ENCODE measurements around the gene NPEPL1.
"Not testable (repeated sequence)": the region's sequence is repeated elsewhere in the genome, so short reads cannot be mapped to it uniquely, and the experiment has no call there.

Gene NPEPL1

DNA sequence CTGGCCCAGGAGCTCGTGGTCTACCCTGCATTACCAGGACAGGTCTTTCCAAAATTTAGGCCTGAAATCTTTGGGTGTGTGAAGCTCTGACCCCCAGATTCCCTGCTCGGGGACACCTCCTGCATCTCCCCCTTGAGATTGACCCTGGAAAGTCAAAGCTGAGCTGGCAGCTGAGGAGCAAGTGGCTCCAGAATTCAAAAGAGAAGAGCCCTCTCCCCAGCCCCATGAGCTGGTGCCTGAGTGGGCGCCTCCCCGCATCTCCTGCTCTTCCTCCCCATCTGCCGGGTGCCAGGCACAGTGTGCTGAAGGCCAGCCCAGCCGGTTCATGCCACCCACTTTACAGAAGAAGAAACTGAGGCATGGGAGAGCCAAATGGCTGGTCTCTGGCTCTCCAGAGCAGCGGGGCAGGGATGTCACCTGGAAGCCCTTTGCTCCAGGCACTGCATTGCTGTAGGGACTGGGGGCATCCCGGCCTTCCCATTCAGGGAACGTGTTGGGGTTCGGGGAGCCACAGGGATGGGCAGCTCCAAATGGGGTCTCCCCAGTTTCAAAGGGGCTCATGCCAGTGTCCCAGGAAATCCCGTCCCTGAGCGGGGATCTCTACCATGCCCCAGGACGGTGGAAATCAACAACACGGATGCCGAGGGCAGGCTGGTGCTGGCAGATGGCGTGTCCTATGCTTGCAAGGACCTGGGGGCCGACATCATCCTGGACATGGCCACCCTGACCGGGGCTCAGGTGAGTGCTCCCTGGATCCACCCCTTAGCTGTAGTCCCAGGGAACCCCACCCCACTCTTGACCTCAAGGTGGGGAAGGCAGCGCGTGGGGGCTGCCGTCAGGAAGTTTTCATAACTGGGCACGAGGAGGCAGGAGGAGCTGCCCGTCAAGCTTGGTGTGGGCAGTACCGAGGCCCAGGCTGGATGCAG is 20.5 kb downstream of the NPEPL1 start:
- peak; percentile 8 for DNase-seq (ENCODE audit: low spot score)

DNA sequence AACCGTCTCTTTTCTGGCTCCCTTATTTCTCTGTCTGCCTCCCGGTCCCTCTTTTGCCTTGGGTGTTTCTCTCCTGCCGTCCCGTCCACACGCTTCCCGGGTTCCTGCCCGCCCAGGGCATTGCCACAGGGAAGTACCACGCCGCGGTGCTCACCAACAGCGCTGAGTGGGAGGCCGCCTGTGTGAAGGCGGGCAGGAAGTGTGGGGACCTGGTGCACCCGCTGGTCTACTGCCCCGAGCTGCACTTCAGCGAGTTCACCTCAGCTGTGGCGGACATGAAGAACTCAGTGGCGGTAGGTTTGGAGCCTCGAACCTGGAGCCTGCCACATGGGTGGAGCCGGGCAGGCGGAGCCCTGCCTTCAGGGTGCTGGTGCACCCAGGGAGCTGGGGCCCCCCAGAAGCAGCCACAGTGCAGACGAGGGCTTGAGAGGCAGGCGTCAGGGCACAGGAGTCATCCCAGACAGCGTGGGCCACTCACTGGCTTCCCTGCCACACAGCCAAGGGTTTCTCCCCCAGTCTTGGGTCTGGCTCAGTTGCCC is 21.3 kb downstream of the NPEPL1 start:
- DNase-seq (ENCODE audit: low spot score), result peak; percentile 4

DNA sequence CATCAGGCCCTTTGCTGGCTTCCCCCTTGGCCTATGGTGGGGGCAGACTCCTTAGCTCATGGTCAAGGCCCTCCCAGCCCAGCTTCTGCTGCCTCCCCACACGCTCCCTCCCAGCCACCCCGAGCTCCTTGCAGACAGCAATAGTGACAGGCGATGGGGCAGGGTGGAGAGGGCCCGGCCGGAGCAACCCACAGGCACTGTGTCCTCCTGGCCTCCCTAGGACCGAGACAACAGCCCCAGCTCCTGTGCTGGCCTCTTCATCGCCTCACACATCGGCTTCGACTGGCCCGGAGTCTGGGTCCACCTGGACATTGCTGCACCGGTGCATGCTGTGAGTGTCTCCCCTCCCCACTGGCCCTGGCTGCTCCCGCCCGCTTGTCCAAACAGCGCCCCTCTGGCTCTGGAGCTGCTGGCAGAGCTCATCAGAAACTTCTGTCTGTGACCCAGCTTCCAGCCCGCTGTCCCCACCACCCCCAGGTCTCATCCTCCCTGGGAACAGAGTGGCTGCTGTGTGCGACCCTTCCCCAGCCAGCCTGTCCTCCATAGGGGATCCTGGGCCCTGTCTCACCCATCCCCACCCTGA is 21.8 kb downstream of the NPEPL1 start:
- DNase-seq (ENCODE audit: low spot score), result peak; percentile 6

DNA sequence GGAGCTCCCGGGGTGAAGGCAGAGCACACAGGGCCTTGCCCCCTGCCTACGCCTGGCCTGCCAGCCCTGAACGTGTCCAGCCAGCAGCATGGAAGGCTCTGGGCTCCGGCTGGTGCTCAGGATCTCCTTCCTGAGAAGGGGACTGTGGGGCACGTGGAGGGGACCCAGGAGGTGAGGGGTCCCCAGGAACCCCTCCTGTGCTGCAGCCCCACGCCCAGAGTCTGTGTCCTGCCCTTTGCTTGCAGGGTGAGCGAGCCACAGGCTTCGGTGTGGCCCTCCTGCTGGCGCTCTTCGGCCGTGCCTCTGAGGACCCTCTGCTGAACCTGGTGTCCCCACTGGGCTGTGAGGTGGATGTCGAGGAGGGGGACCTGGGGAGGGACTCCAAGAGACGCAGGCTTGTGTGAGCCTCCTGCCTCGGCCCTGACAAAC is 22.3 kb downstream of the NPEPL1 start:
- peak; percentile 5 for DNase-seq (ENCODE audit: low spot score)

DNA sequence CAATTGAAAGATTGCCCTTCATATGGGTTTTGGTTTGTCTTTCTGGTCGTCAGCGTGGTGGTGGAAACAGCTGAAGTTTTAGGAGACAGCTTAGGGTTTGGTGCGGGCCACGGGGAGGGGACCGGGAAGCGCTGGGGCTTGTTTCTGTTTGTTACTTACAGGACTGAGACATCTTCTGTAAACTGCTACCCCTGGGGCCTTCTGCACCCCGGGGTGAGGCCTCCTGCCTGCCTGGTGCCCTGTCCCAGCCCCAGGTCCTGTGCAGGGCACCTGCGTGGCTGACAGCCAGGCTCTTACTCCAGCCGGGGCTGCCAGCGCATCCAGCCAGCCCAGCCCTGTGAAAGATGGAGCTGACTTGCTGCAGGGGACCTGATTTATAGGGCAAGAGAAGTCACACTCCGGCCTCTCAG is 22.8 kb downstream of the NPEPL1 start:
- peak; percentile 5 for DNase-seq (ENCODE audit: low spot score)

DNA sequence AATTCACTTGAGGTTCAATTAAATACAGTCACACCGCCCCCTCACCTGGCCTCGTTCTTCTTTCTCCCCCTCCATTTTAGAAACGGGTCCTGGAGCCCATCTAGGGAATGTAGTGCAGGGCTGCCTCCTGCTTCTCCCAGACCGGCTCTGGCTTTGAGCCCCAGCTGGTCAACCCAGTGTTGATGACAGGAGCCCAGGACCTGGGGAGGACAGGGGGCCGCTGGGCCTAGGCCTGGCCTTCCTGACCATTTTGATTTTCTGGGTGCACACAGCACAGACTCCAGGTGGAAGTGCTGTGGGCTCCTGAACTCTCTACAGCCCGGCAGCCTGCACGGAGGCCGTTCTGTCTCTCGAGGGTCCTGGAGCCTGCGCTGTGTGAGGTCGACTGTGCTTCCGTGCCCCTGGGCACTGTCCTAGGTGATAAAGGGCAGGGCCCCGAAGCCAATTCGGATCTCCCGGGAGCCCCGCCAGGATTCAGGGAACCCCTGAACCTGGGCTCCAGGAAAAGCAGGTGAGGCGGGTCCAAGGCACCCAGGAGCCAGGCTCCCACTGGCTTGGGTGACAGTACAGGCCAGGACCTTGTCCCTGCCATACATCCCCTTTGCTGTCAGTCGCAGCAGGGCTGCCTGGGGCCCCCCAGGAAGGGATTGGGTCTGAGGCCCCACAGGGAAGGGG is 23.3 kb downstream of the NPEPL1 start:
- DNase-seq (ENCODE audit: low spot score), result peak; percentile 11

DNA sequence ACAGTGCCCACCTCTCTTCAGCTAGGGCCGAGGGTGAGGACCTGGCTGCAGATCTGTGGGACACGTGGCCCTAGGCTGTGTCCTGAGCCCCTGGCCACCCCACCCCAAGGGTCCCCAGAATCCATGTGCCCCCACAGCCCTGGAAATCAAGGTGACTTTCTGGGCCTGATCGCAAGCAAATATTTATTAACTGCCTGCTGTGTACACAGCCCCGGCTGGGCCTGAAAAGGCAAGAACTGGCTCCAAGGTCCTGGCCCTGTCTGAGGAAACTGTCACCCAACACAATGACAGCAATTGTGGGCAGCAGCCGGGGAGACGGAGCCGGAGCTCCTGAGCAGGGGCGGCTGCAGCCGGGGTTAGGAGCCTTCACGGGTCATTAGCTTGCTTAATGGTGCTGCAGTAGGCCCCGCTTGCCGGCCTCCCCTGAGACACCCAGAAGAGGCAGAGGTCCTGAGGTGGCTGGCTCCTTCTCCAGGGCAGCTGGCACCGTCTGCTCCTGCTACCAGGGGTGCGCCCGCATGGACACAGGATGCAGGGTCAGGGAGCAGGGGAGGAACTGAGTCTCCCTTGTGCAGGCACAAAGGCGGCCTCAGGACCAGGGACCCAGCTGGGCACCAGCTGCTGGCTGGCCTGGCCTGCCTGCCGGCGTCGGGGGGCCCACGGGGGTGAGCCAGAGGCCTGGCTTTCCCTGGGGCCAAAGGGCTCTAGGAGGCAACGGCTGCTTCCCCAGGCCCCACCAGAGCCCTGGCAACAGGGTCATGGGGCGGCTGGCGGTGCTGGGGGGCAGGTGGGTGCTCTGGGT is 24.1 kb downstream of the NPEPL1 start:
- DNase-seq (ENCODE audit: low spot score), result peak; percentile 10

DNA sequence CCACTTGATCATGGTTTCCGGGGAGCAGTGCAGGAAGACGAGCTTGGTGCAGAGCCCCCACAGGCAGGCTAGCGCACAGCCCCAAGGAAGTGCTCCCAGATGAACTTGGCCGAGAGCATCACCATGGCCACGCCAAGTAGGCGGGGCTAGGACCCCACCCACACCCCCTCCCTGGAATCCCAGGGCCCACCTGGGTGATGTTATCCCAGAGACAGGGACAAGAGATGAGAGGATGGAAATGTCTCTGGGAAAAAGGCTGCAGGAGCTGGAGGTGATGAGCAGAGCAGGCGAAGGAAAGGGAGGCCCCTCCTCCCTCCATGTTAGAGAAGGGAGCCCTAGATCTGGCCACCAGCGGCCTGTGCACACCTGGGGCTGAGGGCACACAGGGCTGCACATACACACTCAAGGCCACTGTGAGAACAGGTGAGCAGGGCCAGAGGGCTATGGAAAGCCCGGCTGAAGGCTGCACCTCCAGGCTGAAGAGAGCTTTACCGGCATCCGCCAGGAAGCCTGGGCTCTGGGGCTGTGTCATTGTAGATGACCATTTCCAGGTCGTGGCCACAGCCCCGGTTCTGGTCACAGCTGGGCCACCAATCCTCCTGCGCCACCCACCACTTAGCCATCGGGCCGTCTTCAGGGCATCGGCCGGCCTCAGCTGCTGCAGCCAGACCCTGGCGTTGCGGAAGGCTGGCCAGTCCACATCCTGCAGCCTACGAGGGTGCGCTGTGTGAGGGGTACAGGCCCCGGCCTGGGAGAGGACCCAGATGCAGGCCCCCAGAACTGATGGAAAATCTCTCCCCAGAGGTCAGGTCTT is 24.9 kb downstream of the NPEPL1 start:
- DNase-seq (ENCODE audit: low spot score), result peak; percentile 16

DNA sequence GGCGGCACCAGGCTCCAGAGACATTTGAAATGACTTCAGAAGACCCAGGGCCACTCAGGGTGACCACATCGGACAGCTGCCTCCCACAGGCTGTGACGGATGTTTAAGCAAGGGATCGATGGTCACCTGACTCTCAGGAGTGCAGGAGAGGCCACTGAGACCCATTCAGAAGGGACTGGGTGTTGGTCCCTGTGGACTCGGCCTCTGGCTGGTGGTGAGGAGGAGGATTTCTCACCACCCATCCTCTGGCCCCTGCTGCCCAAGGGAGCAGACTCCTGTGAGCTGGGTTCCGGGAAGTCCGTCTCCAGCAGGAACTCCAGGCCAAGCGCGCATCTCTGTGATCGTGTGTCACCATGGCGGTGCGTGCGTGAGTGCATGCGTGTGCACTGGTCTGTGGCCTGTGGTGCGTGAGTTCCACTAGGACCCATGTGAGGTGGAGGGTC is 25.5 kb downstream of the NPEPL1 start:
- DNase-seq (ENCODE audit: low spot score), result peak; percentile 3

DNA sequence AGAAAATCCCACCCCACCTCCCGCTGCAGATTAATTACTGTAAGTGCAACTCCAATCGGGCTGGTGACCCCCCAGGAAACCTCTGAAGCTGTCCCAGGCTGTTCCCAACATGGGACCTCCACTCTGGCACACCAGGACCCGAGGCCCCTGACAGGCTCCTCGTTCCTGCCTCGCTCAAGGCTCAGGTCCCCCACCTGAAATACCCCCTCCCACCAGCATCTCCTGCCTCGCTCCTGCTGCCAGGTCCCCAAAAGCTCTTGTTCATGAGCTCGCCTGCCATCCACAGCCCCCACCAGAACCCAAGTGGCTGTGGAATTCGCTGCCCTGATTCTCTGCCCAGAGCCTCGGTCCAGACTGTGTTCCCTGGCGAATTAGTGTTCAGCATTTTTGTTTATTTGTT is 26.1 kb downstream of the NPEPL1 start:
- peak; percentile 1 for DNase-seq (ENCODE audit: low spot score)

DNA sequence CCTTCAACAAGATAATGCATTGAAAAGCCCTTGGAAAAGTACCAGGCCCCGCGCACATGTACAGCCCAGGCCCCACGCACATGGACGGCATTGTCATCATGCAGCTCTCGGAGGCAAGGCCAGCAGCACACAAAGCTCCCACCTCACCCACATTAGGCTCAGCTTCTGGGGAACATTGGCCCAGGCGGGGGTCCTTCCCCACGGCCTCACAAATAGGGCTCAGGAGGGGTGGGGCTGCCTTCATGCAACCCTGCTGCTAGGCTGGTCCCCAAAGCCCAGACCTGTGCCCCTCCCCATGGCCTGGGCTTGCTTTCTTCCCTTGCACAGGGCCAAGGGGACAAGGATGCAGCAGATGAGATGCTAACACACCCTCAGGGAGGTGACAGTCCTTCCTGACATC is 26.7 kb downstream of the NPEPL1 start:
- peak; percentile 4 for DNase-seq (ENCODE audit: low spot score)

DNA sequence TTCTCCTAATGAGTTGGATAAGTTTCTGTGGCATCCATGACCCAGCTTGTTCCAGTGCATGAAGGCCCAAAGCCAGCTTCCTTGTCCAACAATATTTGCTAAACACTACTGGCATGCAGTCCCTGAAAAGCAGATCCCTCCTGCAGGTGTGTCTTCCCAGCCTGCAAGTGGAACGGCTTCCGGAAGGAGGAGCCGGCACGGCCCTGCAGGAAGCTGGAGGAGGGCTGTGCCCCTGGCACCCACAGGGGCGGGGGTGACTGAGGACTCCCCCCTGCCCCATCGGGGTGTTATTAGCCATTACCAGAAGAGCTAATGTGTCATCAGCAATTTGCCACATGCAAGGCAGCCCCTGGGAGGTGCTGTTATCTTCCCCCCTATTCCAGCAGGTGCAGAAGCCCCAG is 27.4 kb downstream of the NPEPL1 start:
- DNase-seq (ENCODE audit: low spot score), result peak; percentile 5

DNA sequence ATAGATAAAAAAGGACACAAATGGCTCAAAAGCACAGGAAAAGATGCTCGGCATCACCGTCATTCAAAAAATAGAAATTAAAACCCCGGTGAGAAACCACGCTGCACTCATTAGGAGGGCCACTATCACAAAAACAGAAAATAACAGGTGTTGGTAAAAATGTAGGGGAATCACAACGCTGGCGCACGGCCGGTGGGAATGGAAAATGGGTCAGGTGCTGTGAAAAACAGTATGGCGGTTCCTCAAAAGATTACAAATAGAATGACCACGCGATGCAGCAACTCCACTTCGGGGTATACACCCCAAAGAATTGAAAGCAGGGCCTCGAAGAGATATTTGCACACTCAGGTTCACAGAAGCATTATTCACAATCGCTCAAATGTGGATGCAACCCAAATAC is 28.3 kb downstream of the NPEPL1 start:
- DNase-seq (ENCODE audit: low spot score), result no peak

DNA sequence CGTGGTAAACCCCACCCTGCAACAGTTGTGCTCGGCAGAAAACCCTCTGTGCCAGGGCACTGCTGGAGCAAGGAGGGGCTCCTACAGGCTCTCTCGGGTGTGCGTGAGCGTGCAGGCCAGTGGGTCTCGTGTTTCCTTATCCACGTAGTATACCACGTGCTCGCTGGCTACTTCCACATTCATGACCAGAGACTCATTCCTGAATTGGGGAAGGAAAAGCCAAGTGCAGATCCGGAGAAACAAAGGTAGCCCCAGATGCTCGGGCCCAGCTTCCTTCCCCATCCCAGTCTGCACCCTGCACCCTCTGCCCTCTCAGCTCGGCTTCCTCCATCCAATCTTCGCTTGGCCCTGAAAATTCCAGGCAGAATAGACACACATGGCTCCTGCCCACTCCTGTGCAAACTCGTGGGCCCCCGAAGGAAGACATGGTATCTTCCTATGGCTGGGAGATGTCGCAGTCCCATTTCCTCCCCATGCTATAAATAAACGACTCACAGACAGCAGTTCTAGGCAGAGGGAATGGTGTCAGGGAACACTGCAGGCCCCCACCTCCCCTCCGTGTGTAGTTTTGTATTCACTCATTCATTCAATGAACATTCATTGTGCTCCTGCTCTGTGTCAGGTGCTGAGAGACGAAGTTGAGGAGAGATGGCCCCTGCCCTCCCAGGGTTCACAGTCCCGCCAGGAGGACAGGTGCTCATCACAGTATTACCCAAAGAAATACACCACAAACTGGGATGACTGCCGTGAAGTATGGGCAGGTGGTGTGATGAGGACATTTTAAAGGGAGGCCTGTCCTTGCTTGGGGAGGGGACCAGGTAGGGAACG is 29.6 kb downstream of the NPEPL1 start:
- DNase-seq (ENCODE audit: low spot score), result peak; percentile 5

DNA sequence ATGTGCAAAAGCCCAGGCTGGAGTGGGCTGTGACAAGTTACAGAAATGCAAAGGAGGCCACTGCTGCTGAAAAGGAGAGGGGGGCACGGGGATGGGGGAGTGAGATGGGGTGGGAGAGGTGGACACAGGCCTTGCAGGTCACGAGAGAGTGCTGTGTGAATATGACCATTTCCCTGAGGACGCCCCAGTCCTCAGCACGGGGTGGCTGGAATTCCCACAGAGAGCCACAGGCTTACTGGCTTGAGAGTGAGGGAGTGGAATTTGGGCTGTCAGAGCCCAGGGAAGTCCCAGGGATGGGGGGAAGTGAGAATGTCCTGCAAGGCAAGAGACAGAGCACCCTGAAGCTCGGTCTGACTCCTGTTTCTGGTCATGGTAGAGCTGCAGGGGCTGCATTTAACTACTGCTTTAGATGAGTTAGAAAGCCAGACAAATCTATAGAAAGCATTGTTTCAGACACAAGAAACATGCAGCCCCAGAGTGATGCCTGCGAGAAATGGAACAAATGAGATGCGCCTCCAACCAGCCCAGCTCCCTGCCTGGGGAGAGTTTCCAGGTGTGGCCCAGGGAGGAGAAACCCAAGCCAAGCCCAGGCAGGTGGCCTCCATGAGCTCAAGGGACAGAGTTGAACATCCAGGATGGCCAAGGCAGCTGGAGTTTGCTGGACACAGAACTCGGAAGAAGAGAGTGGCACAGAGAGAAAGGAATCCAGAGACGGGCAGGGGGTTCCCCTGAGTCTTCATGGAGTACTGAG is 30.5 kb downstream of the NPEPL1 start:
- no peak for DNase-seq (ENCODE audit: low spot score)

DNA sequence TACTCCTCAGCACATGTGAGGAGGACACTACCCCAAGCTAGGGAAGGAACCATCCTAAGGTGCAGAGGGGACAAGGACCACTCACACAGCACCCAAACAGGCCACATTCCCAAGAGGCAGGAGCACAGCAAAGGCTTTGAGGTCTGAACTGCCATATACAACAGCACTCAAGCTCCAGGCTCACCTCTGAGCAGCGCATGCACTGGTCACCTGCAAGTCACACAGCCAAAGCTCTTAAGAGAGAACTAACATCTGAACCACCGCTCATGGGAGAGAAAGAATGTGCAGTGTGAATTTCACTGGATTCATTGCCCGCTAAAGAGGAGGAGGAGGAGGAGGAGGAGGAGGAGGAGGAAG is 31.0 kb downstream of the NPEPL1 start:
- no peak for DNase-seq (ENCODE audit: low spot score)

DNA sequence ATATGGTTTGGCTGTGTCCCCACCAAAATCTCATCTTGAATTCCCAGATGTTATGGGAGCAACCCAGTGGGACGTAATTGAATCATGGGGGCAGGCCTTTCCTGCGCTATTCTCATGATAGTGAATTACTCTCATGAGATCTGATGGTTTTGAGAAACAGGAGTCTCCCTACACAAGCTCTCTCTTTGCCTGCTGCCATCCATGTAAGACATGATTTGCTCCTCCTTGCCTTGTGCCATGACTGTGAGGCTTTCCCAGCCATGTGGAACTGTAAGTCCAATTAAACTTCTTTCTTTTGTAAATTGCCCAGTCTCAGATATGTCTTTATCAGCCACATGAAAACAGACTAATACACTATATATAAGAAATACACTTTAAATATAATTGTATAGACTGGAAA is 33.6 kb downstream of the NPEPL1 start:
- not testable (repeated sequence) for DNase-seq (ENCODE audit: low spot score)

DNA sequence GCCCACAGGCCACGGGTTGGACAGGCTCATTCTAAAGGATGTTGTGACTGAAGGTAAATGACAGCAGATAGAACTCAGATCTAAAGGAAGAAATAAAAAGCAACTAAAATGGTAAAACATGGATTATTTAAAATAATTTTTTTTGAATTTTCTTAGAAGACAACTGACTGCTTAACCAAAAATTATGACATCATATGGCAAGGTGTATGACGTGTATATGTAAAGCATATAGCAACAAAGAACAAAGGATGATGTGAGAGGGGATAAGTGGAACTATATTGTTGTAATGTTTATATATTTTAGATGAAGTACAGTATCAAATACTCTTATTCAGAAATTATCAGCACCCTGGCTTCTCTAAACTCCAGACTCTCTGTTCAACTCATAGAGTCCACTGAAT is 38.6 kb downstream of the NPEPL1 start:
- DNase-seq (ENCODE audit: low spot score), result no peak

DNA sequence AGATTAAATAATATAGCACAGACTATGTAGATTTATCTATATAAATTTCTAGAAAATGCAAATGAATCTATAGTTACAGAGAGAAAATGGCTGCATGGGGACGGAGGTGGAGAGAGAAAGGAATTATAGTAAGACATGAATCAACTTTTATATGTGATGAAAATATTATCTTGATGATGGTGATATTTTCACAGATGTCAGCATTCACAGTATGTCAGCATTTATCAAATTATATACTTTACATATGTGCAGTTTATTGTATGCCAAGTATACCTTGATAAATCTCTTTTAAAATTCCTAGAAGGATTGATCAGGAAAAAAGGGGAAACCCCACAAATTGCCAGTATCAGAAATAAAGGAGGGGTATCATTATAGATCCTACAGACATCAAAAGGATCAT is 44.6 kb downstream of the NPEPL1 start:
- no peak for DNase-seq (ENCODE audit: low spot score)

All from GM03348 (cell line).